Left cardiac atrium (tissue), 4 donors: ENCODE data around the gene F3. TPM values are rescaled to one million over a fixed set of nuclear protein-coding genes. Genes with fewer than 3 reads are reported as not detected.
A peak's percentile ranks its signal among the peaks of the same experiment; 100 is the strongest.
"Not testable (repeated sequence)": the region's sequence is repeated elsewhere in the genome, so short reads cannot be mapped to it uniquely, and the experiment has no call there.

Experiments used
- ATAC-seq, 2 donors: fragments of 200-7000 bp; cut with Tn5 transposase; one replicate each; pipeline ENCODE4 v1.9.1; 2020; ENCODE audit warnings: mild to moderate bottlenecking in 2 of 2, moderate library complexity in 2 of 2
- DNase-seq: peaks from one replicate; pipeline ENCODE4 v3.0.0-alpha.2; 2020
- intact Hi-C, 2 donors: fragments of 100-400 bp; cut with DNase I; formaldehyde crosslinking; loops; one replicate each; pipeline versions ENCODE4 v1.14.1 to v1.15.1; 2022 to 2023
- long read RNA-seq: library from polyadenylated mRNA; unstranded; transcript quantifications from one replicate; pipeline ENCODE4 v2.0.0, GENCODE V29; 2021
- total RNA-seq, 2 donors: library from RNA; stranded (reverse); fragmentation: NEBNext Ultra II Directional; extraction: Animal tissue kit (Norgen Biotek cat#: 25700); gene quantifications; one replicate each; pipeline ENCODE4 v1.2.1, GENCODE V29; 2021
- donor health status: DM: no; HTN: yes; CAD: no.
- donor health status: DM: no; HTN: yes; CAD: no; lungs with severe emphysema.
- donor health status: DM: yes; HTN: yes; CAD: no.
- donor health status: Dilated cardiomyopathy.

F3 gene
- 10 to 100 TPM; 23.6 to 47.9 TPM for total RNA-seq
- long read RNA-seq, transcript F3-201 (6 exons, 2,287 nt) = major isoform, 10 of 20 reads
- long read RNA-seq, partial matches to known transcripts = 0 of 20 reads
- long read RNA-seq, other reads (novel, unspliced or antisense) = 8 of 20 reads

DNA sequence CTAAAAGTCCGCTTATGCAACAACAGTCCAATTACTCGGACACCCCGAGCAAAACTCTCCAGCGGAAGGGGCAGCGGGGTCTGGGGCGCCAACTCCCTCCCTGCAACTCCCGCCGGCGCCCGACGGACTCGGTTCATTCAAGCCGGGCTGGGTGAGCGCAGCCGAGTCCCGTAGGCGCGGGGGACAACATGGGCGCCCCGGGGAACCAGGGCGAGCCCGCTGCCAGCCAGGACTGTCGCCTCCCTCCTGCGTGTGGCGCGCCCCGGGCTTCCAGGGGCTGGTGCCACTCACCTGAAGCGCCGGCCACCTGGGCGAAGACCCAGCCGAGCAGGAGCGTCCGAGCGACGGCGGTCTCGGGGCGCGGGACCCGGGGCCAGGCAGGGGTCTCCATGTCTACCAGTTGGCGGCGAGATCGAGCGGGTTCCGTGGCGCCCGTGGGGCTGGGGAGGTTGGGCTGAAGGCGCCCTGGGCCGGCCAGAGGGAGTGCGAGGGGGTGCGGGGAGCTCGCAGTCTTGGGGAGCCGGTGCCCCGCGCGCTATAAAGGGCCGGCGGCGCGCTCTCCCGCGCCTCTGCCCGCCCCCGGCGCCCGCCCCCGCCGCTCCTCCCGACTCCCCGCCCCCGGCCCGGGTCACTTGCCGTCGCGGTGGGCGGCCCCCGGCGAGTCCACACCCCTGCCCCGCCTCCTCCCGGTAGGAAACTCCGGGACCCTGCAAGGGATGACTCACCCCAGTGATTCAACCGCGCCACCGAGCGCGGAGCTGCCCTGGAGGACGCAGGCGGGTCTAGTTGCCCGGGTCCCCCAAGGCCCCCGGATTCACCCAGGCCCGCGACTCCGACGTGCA, at the start of gene F3:
Gene F3, minus strand, starts transcription at position 514 of the 842 bp plus-strand sequence. Its CDS starts 123 bp downstream, at position 391.
- peak; percentile 92 to 95 for ATAC-seq
- intact Hi-C loops = no loop called here

GRCh38 chr1:94590203-94591137, 48.9 kb upstream of the F3 start:
- intact Hi-C loops = loop anchor here in 1 of 2 donors (10.0 kb wide), 1 partner anchor 66 kb away; no protein-coding TSS in a partner anchor
- peak; percentile 50 to 57 for ATAC-seq
- DNase-seq = peak; percentile 37

More for the DNA sequence above, at the start of gene F3:
- peak; percentile 92 for DNase-seq

DNA sequence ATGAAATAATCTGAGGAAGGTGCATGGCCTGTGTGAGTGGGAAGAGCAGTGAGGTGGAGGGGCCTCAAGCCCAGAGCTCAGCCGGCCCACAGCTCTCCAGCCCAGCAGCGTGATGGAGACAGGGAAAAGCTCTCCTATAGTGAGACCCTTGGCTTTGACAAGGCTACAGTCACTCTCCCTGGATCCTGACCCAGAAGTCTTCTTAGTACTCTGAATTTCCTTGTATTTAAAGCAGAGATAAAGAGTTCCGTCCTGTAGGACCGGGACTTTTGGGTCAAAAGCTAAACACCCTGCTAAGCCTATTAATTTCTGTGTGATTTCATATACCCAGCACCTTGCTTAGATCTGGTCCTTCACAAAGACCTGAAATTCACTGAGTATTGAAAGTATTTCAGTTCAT, 48.2 kb upstream of the F3 start:
- ATAC-seq = no peak
- DNase-seq = no peak
- intact Hi-C loops = loop anchor here in 1 of 2 donors (10.0 kb wide), 1 partner anchor 65 kb away; no protein-coding TSS in a partner anchor

DNA sequence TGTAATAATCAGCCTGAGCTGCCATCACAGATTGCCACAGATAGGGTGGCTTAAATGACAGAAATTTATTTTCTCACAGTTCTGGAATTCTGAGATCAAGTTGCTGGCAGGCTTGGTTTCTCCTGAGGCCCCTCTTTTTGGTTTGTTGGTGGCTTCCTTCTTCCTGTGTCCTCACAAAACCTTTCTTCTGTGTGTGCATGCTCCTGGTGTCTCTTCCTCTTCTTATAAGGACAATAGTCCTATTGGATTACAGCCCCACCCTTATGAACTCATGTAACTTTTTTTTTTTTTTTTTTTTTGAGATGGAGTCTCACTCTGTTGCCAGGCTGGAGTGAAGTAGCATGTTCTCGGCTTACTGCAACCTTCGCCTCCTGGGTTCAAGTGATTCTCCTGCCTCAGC, 41.0 kb upstream of the F3 start:
- intact Hi-C loops = no loop called here
- DNase-seq = no peak

GRCh38 chr1:94580367-94581115, 39.0 kb upstream of the F3 start:
- intact Hi-C loops = no loop called here
- DNase-seq (no peak), ATAC-seq (no peak)

More for the DNA sequence above, 41.0 kb upstream of the F3 start:
- no peak for ATAC-seq

DNA sequence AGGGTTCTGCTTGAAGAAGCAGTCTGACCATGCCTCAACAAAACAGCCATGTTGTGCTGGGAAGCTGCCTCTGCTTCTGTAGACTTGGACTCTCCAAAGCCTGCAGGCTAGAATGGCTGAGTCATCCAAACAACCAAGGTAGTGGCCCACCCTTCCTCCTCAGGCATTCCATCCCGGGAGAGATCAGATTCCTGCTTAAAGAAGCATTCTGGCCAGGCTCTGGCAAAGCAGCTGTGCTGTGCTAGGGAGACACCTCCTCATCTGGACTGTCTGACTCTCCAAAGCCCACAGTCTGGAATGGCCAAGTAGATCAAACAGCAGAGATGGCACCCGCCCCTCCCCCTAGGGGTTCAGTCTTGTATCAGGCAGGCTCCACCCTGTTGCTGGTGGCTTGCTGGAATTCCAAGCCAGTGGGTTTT, 38.3 kb upstream of the F3 start:
- intact Hi-C loops = no loop called here
- DNase-seq = no peak
- peak in 1 of 2 donors; percentile 82 for ATAC-seq

- ATAC-seq (no peak), DNase-seq (no peak)
- intact Hi-C loops = no loop called here
These were observed 37.3 kb upstream of the F3 start for GRCh38 chr1:94578856-94579255.

GRCh38 chr1:94573917-94574316, 32.4 kb upstream of the F3 start:
- DNase-seq, ATAC-seq, intact Hi-C loops: not testable (repeated sequence)

DNA sequence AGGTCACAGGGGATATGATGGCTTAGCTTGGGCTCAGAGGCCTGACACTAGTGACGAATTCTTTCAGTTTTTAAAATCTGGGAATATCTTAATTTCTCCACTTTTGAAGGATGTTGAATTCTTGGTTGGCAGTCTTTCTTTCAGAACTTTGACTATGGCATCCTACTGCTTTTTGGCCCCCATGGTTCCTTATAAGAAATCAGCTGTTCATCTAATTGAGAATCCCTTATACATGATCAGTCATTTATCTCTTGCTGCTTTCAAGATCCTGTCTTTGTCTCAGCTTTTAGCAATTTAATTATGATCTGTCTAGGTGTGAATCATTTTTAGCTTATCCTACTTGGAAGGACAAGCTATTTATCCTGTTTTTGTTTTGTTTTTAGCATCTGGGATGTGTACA, 31.2 kb upstream of the F3 start:
- ATAC-seq (no peak), DNase-seq (no peak)
- intact Hi-C loops = no loop called here

- DNase-seq, ATAC-seq, intact Hi-C loops: not testable (repeated sequence)
These were observed 29.4 kb upstream of the F3 start for GRCh38 chr1:94570965-94571364.

- ATAC-seq, intact Hi-C loops, DNase-seq: not testable (repeated sequence)
These were observed 27.2 kb upstream of the F3 start for GRCh38 chr1:94568806-94569205.

- ATAC-seq, intact Hi-C loops, DNase-seq: not testable (repeated sequence)
These were observed 26.5 kb upstream of the F3 start for GRCh38 chr1:94567975-94568607.

- DNase-seq, intact Hi-C loops, ATAC-seq: not testable (repeated sequence)
These were observed 24.9 kb upstream of the F3 start for GRCh38 chr1:94566436-94566835.

GRCh38 chr1:94565901-94566300, 24.3 kb upstream of the F3 start:
- no peak for ATAC-seq
- no peak for DNase-seq

DNA sequence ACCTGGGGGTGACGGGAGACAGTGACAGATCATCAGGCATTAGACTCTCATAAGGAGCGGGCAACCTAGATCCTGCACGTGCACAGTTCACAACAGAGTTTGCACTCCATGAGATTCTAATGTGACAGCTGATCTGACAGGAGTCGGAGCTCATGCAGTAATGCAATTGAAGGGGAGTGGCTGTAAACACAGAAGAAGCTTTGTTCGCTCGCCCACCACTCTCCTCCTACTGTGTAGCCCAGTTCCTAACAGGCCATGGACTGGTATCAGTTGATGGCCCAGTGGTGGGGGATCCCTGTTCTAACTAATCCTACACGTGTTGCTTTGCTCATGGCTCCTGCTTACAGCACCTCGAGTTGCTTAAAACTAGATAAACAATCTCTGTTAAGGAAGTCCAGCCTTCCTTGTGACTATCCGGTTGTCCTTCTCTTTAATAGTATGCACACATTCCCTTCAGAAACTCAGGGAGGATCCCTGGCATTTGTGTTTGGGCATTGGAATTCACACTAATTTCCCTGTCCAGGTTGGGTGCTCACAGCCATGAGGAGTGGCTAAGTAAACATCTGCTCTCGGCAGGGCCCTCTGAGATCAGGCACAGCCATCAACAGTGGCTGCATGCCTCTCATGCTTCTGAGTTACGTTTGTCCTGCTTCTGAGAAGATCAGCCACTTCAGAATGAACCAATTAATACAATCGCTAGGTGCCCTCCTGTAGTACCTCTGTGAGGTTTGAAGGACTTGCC, 21.1 kb upstream of the F3 start:
- no peak for DNase-seq
- intact Hi-C loops = no loop called here
- ATAC-seq = no peak

More at GRCh38 chr1:94565901-94566300, 24.3 kb upstream of the F3 start:
- intact Hi-C loops = no loop called here

DNA sequence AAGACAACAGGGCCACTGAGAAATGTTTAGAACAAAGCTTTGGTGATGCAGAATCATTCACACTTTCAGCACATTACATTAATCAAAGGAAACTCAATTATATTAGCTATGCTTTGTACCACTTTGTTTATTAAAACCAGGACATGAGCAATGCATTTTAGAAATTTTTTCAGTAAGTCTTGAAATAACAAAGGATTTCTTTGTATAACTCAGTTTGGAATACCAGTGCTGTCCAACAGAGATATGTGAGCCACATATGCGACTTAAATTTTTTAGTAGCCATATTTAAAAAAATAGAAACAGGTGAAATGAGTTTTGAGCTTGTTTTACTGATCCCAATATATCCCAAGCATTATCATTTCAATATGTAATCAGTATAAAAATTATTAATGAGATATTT, 18.8 kb upstream of the F3 start:
- no peak for ATAC-seq
- intact Hi-C loops = no loop called here
- no peak for DNase-seq

DNA sequence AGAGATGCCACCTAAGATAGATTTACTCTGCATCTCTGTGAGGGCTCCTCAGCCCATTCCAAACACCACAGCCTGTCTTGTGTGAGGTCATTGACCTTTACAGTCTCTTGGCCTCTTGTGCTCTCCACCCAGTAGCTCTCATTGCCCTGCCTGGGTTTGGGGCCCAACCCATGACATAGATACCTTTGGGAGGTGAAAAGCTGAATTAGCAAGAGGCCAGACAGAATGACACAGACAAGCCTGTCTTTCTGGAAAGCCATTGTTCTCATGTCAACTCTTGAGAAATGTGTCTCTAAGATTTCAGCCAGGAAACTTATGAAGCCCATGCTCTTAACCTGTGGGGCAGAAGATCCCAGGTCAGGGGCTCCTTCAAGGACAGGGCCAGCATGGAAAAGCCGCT, 18.4 kb upstream of the F3 start:
- intact Hi-C loops = no loop called here
- ATAC-seq (no peak), DNase-seq (no peak)

- DNase-seq = no peak
- no peak for ATAC-seq
- intact Hi-C loops = no loop called here
These were observed 13.5 kb upstream of the F3 start for GRCh38 chr1:94555091-94555490.
